K562 (cell line): ENCODE data around the gene UTS2R. TPM values are rescaled to one million over a fixed set of nuclear protein-coding genes. Genes with fewer than 3 reads are reported as not detected.
A peak's percentile ranks its signal among the peaks of the same experiment; 100 is the strongest.

Source experiments
- MGA ChIP-seq: fragments of 450-650 bp; IDR thresholded peaks from 2 replicates; pipeline ENCODE4 v1.6.1; 2016; ENCODE audit warnings: mild to moderate bottlenecking, moderate library complexity
- polyA plus RNA-seq, 8 experiments: library from polyadenylated mRNA; depleted of rRNA in 4 of 8; stranded (reverse) in 5 of 8; unstranded in 3 of 8; fragments of >200 nt; fragmentation: Nextera tagmentation in 2 of 8; fragmentation: Illumina TruSeq in 1 of 8; extraction: Ambion mirVana in 2 of 8; extraction: Trizol in 1 of 8; gene quantifications; 2 replicates each; pipeline versions ENCODE4 v1.2.1 to v1.2.3, GENCODE V29; 2011 to 2014; ENCODE audit warnings: inconsistent platforms in 1 of 8, missing spikeins in 1 of 8
- total RNA-seq, 7 experiments: library from RNA; depleted of rRNA in 6 of 7; stranded (reverse); fragments of >200 nt in 6 of 7; fragmentation: Illumina TruSeq in 2 of 7; extraction: Trizol in 2 of 7; gene quantifications; 2 replicates each; pipeline versions ENCODE4 v1.2.1 to v1.2.3, GENCODE V29; 2011 to 2021; ENCODE audit warnings: low replicate concordance in 1 of 7

The UTS2R gene
- total and polyA plus RNA-seq, 9 of the 15 experiments (the other 6 are each of a cell fraction or from before 2014, with no cell fraction given), result 0.22 TPM; not detected in 8

GRCh38 chr17:82380860-82381702 lies 9.5 kb downstream of the UTS2R start (continued):
- peak; percentile 31; the same call in 1 of the 2 replicates for TF ChIP-seq MGA
